HG03060 (cell line): ENCODE results near the gene SSR3.
"Not testable (repeated sequence)": the region's sequence is repeated elsewhere in the genome, so short reads cannot be mapped to it uniquely, and the experiment has no call there.

Experiments used
- ATAC-seq: cut with Tn5 transposase; IDR thresholded peaks from one replicate; pipeline ENCODE4 v1.9.1; 2021; ENCODE audit warnings: low read depth, moderate number of reproducible peaks; ENCODE audit not compliant: unreplicated experiment

The SSR3 gene

GRCh38 chr3:156554842-156555687 lies at the start of gene SSR3:
TSS of gene SSR3 (minus strand) at chr3:156555117. CDS start at chr3:156555089, 28 bp downstream.
- peak; percentile 92 for ATAC-seq

DNA sequence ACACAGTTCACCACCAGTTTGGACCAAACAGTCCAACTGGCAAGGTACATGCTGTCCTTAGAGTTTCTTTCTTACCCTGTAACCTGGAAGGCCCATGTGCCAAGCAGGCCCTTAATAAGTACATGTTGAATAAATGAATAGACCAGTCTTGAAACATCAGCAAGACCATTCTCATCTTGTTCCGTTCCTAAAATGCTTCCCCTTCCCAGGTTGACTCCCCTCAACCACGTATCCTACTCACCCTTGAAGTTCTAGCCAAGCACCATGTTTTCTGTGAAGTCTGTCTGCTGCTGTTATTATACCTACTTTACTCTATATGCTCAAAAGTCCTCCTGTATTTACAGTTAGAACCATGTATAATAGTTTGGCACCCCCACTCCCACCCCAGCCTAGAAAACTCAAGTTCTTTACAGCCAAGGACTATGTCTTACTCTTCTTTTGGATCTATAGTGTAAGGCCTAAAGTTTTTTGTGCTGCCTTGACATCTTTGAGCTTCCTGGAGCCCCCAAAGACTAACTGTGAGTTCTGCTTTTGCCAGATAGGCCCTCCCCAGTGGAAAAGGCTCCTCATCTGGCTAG lies 49.2 kb upstream of the SSR3 start:
- ATAC-seq, result no peak

GRCh38 chr3:156603379-156604017 lies 48.6 kb upstream of the SSR3 start:
- ATAC-seq, result no peak

DNA sequence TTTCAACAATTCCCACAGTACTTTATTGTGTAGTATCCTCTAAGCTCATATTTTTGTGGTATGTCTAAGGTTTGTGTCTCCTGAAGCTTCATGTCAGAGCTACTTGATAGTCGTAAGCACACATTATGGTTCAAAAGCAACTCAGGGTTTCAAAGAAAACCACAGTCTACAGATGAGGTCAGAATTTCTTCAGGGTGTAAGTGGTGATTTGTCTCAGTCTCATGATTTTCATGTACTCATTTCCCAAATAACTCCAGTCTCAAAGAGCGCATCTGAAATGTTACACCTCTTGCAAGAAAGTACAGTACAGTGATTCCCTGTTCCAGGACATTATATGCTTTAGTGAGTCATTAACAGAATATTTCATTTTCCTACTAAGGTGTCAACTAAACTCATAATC lies 47.5 kb upstream of the SSR3 start:
- ATAC-seq, result no peak

- ATAC-seq, result no peak
These were observed 46.6 kb upstream of the SSR3 start for GRCh38 chr3:156601497-156601896.

DNA sequence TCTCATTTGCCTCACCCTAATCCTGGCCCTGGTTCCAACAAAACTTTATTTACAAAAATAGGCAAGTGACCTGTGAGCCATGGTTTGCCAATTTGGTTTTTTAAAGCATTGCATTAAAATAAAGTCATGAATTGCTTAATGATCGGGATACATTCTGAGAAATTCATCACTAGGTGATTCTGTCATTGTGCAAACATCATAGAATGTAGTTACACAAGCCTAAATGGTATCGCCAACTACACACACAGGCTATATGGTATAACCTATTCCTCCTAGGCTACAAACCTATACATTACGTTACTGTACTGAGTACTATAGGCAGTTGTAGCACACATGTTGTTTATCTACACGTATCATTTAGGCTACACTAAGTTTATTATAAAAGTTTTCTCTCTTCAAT lies 45.9 kb upstream of the SSR3 start:
- ATAC-seq, result no peak

DNA sequence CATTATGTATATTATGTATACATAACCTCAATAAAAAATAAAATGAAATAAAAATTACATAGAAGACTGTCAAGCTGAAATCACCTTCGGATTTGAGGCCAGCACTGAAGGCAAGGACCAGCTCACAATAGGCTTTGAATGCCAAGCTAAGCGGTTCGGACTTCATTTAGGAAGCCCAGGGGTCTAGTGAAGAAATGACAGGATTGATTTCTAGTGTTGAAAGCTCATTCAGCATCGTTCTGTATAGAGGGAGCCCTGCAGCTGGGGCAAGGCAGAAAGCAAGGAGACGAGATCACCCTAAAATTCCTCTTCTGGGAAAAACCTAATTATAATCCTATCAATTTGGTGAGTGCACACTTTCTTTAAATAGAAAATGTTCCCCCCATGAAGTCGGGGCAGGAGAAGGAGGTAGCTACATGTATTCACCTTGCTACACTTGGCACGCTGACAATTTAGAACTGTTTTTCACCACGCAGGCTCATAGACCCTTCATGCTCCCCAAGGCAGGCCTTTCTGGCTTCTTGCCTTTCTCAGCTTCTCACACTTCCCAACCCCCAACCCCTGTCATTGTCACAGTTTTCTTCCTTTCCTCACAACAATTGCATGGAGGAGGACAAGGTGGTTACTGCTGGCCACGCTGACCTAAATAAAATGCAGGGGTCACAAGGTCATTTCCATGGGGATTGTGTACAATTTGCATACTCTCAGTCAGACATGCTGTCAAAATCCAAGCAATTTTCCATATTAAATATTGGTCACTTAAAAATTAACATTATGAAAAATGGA lies 44.4 kb upstream of the SSR3 start:
- no peak for ATAC-seq

DNA sequence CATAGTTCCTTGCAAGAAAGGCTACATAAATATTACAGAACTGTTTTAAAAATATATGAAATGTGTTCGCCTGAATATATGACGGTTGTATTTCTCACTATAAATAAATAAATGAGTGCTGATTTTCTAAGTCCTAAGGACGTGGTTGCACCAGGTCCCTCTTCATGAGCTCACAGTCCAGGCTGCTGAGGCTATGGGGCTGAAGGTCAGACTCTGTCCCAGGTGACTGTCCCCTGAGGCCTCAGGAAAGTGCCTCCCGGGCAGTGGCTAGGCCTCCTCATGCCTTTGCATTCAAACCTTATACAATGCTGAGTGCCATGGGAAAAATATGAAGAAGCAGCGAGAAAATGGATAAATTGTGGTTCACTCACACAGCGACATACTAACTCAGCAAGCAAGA lies 43.5 kb upstream of the SSR3 start:
- no peak for ATAC-seq

DNA sequence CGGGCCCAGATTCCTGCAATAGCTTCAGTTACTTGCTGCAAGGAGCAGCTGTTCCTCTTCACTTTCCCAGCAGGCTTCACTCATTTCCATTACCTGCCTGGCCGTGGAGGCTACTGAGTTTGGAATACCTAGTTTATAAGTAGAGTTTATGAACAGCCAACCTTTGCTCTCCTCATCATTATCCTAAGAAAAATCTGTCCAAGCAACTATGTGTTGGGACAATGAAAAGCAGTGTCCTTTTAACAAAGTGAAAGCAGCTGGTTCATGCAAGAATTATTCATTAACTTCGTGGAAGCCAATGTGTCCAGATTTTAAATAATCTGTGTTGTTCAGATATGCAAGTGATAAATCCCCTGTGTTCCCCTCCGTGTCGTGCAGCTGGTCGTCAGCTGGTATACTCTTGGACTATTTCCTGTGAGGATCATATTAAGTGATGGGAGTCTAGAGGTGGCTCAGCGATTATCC lies 39.3 kb upstream of the SSR3 start:
- ATAC-seq, result no peak

GRCh38 chr3:156593814-156594213 lies 38.9 kb upstream of the SSR3 start:
- no peak for ATAC-seq

DNA sequence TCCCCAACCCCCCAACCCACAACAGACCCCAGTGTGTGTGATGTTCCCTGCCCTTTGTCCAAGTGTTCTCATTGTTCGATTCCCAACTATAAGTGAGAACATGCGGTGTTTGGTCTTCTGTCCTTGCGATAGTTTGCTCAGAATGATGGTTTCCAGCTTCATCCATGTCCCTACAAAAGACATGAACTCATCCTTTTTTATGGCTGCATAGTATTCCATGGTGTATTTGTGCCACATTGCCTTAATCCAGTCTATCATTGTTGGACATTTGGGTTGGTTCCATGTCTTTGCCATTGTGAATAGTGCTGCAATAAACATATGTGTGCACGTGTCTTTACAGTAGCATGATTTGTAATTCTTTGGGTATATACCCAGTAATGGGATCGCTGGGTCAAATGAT lies 34.9 kb upstream of the SSR3 start:
- ATAC-seq, result not testable (repeated sequence)

DNA sequence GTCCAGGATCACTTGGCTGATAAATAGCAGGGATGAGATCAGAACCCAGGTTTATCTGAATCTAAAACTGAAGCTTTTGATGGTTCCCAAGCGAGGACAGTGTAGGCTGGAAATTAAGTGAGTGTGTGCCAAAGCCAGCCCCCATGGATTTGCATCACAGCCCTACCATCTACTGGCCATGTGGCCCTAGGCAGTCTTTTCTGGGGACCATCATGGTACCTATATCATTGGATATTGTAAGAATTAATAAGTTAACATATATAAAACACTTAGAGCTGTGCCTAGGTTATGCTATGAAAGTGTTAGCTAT lies 32.8 kb upstream of the SSR3 start:
- ATAC-seq, result no peak

- ATAC-seq, result no peak
These were observed 32.2 kb upstream of the SSR3 start for GRCh38 chr3:156586905-156587759.

GRCh38 chr3:156583469-156583868 lies 28.6 kb upstream of the SSR3 start:
- no peak for ATAC-seq

GRCh38 chr3:156582532-156583183 lies 27.7 kb upstream of the SSR3 start:
- no peak for ATAC-seq

DNA sequence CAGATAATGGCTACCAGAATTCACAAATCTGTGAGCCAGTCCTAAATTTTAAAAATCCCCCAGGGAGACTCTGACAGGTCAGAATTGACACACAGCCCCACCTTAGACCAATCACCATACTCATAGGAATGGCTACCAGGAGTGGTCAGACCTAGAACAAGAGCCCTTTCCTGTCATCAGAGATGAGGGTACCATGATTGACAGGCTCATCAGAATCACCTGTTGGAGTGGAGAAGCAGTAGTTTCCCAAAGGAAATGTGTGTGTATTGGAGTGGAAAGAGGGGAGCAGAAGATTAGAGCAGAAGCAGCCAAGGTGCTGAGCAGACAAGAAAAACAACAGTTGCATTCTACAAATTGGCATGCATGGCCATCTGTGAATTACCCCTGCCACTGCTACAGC lies 27.0 kb upstream of the SSR3 start:
- no peak for ATAC-seq

GRCh38 chr3:156581033-156581432 lies 26.1 kb upstream of the SSR3 start:
- no peak for ATAC-seq

DNA sequence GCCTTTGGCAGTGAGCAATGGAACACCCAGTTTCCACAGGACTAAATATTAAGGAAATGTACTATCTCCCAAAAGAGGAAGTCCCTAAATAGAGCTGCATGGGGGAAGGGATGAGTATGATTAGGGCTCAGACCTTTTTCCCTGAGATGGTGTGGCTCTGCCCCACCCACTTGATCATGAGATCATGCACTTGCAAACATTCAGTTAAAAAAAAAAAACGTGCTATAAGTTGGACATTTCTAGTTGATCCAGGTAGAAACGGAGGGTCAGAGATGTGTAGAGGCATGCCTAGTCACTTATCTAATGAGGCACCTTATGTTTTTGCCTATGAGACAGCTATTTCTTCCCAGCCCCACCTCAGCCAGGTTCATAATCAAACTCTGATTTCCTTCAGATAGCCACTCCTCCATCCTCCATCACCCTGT lies 24.5 kb upstream of the SSR3 start:
- ATAC-seq, result no peak

GRCh38 chr3:156577736-156578135 lies 22.8 kb upstream of the SSR3 start:
- ATAC-seq, result no peak
